K562 (cell line): ENCODE measurements around the gene TMEM184B. TPM values are rescaled to one million over a fixed set of nuclear protein-coding genes. Genes with fewer than 3 reads are reported as not detected.

ENCODE experiments used
- ARNT ChIP-seq, 2 experiments: fragments of 450-650 bp; IDR thresholded peaks; 2 replicates each; pipeline ENCODE4 v1.6.1; 2016; ENCODE audit warnings: mild to moderate bottlenecking in 1 of 2
- ETV6 ChIP-seq, 3 experiments: fragments of 150-350 bp in 1 of 3; sonication (generic) in 1 of 3; formaldehyde crosslinking in 1 of 3; IDR thresholded peaks; 2 replicates each; pipeline versions ENCODE4 v1.6.1 to v1.8.0; 2014 to 2022; ENCODE audit warnings: borderline replicate concordance in 2 of 3, low read depth in 2 of 3, antibody characterized with exemption in 1 of 3, low read length in 1 of 3, mild to moderate bottlenecking in 1 of 3, missing genetic modification reagents in 1 of 3
- GABPB1 ChIP-seq: sonication (generic); formaldehyde crosslinking; IDR thresholded peaks from 2 replicates; pipeline ENCODE4 v1.8.0; 2022; ENCODE audit warnings: mild to moderate bottlenecking, missing genetic modification reagents
- HBP1 ChIP-seq: fragments of 450-650 bp; formaldehyde crosslinking; IDR thresholded peaks from 2 replicates; pipeline ENCODE4 v1.4.0; 2022; ENCODE audit warnings: missing genetic modification characterization
- HOXB6 ChIP-seq: fragments of 250-450 bp; sonication (Bioruptor Pico); IDR thresholded peaks from 2 replicates; pipeline ENCODE4 v1.5.1; 2022; ENCODE audit warnings: mild to moderate bottlenecking, borderline replicate concordance
- MCM3 ChIP-seq: fragments of 450-650 bp; IDR thresholded peaks from 2 replicates; pipeline ENCODE4 v1.6.1; 2016
- MTA3 ChIP-seq: fragments of 450-650 bp; formaldehyde crosslinking; IDR thresholded peaks from 2 replicates; pipeline ENCODE4 v1.6.1; 2017; ENCODE audit warnings: mild to moderate bottlenecking, borderline replicate concordance
- RBM34 ChIP-seq: fragments of 200-400 bp; formaldehyde crosslinking; IDR thresholded peaks from 2 replicates; pipeline ENCODE4 v1.6.1; 2018; ENCODE audit warnings: low read length, borderline replicate concordance; ENCODE audit not compliant: insufficient read depth
- RERE ChIP-seq: sonication (generic); formaldehyde crosslinking; IDR thresholded peaks from 2 replicates; pipeline ENCODE4 v1.8.0; 2023; ENCODE audit warnings: missing genetic modification reagents, mild to moderate bottlenecking, borderline replicate concordance
- TFAP4 ChIP-seq: sonication (generic); formaldehyde crosslinking; IDR thresholded peaks from 2 replicates; pipeline ENCODE4 v1.8.0; 2022; ENCODE audit warnings: missing genetic modification reagents, mild to moderate bottlenecking, moderate library complexity, borderline replicate concordance
- ZNF408 ChIP-seq: fragments of 250-450 bp; sonication (Bioruptor Pico); IDR thresholded peaks from 2 replicates; pipeline ENCODE4 v1.4.0; 2020; ENCODE audit warnings: low read depth, mild to moderate bottlenecking, moderate library complexity
- ZNF561 ChIP-seq: fragments of 450-650 bp; formaldehyde crosslinking; conservative IDR thresholded peaks from 2 replicates; pipeline ENCODE4 v1.4.0; 2020; ENCODE audit warnings: mild to moderate bottlenecking, moderate library complexity
- ZNF717 ChIP-seq: fragments of 250-450 bp; sonication (Bioruptor Pico); IDR thresholded peaks from 2 replicates; pipeline ENCODE4 v1.5.0; 2021
- ZNF740 ChIP-seq, 3 experiments: fragments of 200-800 bp in 1 of 3; sonication (Bioruptor generic) in 1 of 3; sonication (generic) in 1 of 3; formaldehyde crosslinking in 1 of 3; IDR thresholded peaks; 2 replicates each; pipeline versions ENCODE4 v1.6.1 to v1.8.0; 2016 to 2022; ENCODE audit warnings: mild to moderate bottlenecking in 2 of 3, missing compliant biosample characterization in 2 of 3, missing genetic modification characterization in 2 of 3, missing genetic modification reagents in 1 of 3
- ZNF77 ChIP-seq: fragments of 250-450 bp; sonication (Bioruptor Pico); IDR thresholded peaks from 2 replicates; pipeline ENCODE4 v1.5.0; 2020
- polyA plus RNA-seq, 8 experiments: library from polyadenylated mRNA; depleted of rRNA in 4 of 8; stranded (reverse) in 5 of 8; unstranded in 3 of 8; fragments of >200 nt; fragmentation: Nextera tagmentation in 2 of 8; fragmentation: Illumina TruSeq in 1 of 8; extraction: Ambion mirVana in 2 of 8; extraction: Trizol in 1 of 8; gene quantifications; 2 replicates each; pipeline versions ENCODE4 v1.2.1 to v1.2.3, GENCODE V29; 2011 to 2014; ENCODE audit warnings: inconsistent platforms in 1 of 8, missing spikeins in 1 of 8
- total RNA-seq, 7 experiments: library from RNA; depleted of rRNA in 6 of 7; stranded (reverse); fragments of >200 nt in 6 of 7; fragmentation: Illumina TruSeq in 2 of 7; extraction: Trizol in 2 of 7; gene quantifications; 2 replicates each; pipeline versions ENCODE4 v1.2.1 to v1.2.3, GENCODE V29; 2011 to 2021; ENCODE audit warnings: low replicate concordance in 1 of 7

Gene TMEM184B
- total and polyA plus RNA-seq, 9 of the 15 experiments (the other 6 are each of a cell fraction or from before 2014, with no cell fraction given), result 0.31 to 25.1 (median 6.2) TPM

GRCh38 chr22:38272373-38273134 lies at the start of gene TMEM184B (continued):
- TF ChIP-seq RERE (CRISPR knock-in tag) (no peak), ZNF77 (CRISPR knock-in tag) (no peak), TFAP4 (CRISPR knock-in tag) (no peak), ZNF408 (no peak), MTA3 (peak; percentile 33; the same call in 1 of the 2 replicates), RBM34 (no peak), MCM3 (no peak), ZNF717 (CRISPR knock-in tag) (no peak), ZNF740 (CRISPR knock-in tag; IDR thresholded peaks at IDR 0.05) (no peak), ZNF740 (tag; IDR thresholded peaks at IDR 0.05) (no peak), HBP1 (no peak), GABPB1 (no peak; the same call in 1 of the 2 replicates), ARNT (IDR thresholded peaks at IDR 0.05) (no peak), ETV6 (IDR thresholded peaks at IDR 0.05; ENCODE audit: borderline replicate concordance in 1 of 2, low read depth in 2 of 2, low read length in 1 of 2) (no peak), ETV6 (CRISPR knock-in tag; IDR thresholded peaks at IDR 0.05; ENCODE audit: borderline replicate concordance) (no peak), HOXB6 (CRISPR knock-in tag) (no peak), ZNF561 (no peak)
